Measurements from ENCODE around the gene SCD5. TPM values are rescaled to one million over a fixed set of nuclear protein-coding genes. Genes with fewer than 3 reads are reported as not detected.

The SCD5 gene
- total and polyA plus RNA-seq, 2 of the 4 experiments (the other 2 are of a cell fraction): 12.4 to 13.5 TPM

DNA sequence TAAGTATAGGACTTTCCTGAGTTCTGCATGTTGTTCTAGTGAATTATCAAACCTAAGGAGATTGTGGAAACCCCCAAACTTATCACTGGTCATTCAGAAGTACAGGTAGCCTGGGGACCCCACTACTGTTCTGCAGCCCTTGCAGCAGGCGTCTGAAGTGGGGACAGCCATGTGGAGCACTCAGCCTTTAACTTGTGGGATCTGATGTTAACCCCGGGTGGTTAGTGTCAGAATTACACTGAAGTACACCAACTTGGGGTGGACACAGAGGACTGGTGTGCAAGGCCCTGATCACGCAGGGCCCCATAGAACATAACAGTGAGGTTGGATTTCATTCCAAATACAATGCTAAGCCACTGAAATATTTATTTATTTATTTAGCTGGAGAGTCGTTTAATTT is 103.7 kb downstream of the SCD5 start:
- ChIA-PET POLR2A (ENCODE audit: unreplicated experiment) (no interaction called here), CTCF (no interaction called here)
- intact Hi-C loops (cut with micrococcal nuclease) (no loop called here), dilution Hi-C loops (cut with HindIII; ENCODE audit: low sequenced_read_pairs, unreplicated experiment) (no loop called here), in situ Hi-C loops (cut with MboI; ENCODE audit: low sequenced_read_pairs) (no loop called here)
- H3K27ac ChIP-seq (ENCODE audit: insufficient read depth, low read length): no peak overlapping the region
- no peaks in the 10 kb centered on the region for H4K20me1 ChIP-seq (ENCODE audit: insufficient read depth, low read length)
- H4K8ac ChIP-seq (ENCODE audit: low read depth in 2 of 2, low read length in 2 of 2): no peak overlapping the region
- no peak overlapping the region for H2AK5ac ChIP-seq (ENCODE audit: low read depth, low read length)
- no peak overlapping the region for H3K4ac ChIP-seq (ENCODE audit: low read depth, low read length)
- peaks cover 5% of the 10 kb centered on the region; the same call in 1 of the 2 replicates for H3K9me1 ChIP-seq (ENCODE audit: insufficient read depth, low read length)
- no CpG with 5 or more reads among the region's 4 CpGs for WGBS, 2 experiments (ENCODE audit: extremely low coverage in 2 of 2, insufficient read length in 1 of 2)
- no peaks in the 10 kb centered on the region for H3K9me3 ChIP-seq (ENCODE audit: control insufficient read depth, insufficient read depth, low read length)
- H2BK5ac ChIP-seq (ENCODE audit: low read depth, low read length, poor library complexity, severe bottlenecking): no peak overlapping the region
- no peak overlapping the region for H3K4me2 ChIP-seq (ENCODE audit: low read depth, low read length)
- no peak overlapping the region for H3K14ac ChIP-seq (replicated peaks; ENCODE audit: low read depth, low read length)
- H3K79me1 ChIP-seq (ENCODE audit: low read depth in 1 of 2, low read length in 2 of 2): no peaks in the 10 kb centered on the region; a peak in 1 of 4 replicates
- H3K9ac ChIP-seq (ENCODE audit: low read depth, low read length): no peak overlapping the region
- H2BK20ac ChIP-seq (ENCODE audit: low read depth, low read length): no peak overlapping the region
- no peaks in the 10 kb centered on the region for H3K4me1 ChIP-seq (ENCODE audit: control insufficient read depth, insufficient read depth, low read length)
- no peak overlapping the region for H3K18ac ChIP-seq (ENCODE audit: low read depth, low read length)
- no peak overlapping the region for H2BK15ac ChIP-seq (ENCODE audit: low read depth, low read length)
- H3K4me3 ChIP-seq (ENCODE audit: insufficient read depth, low read depth, low read length): no peak overlapping the region
- no peak overlapping the region for H2AFZ ChIP-seq (replicated peaks; ENCODE audit: low read length, poor library complexity)
- ATAC-seq (ENCODE audit: low read depth) (no peak), DNase-seq (no peak)
- BruUV-seq (replicated peaks): no TSS peak
- TF ChIP-seq SMC3 (IDR thresholded peaks at IDR 0.05; ENCODE audit: low read depth, low read length) (no peak), MAFK (IDR thresholded peaks at IDR 0.05; ENCODE audit: low read depth, low read length) (no peak), CTCF (conservative IDR thresholded peaks at IDR 0.05; ENCODE audit: low read depth, low read length) (no peak), RAD21 (IDR thresholded peaks at IDR 0.05; ENCODE audit: low read length) (no peak), POLR2A (IDR thresholded peaks at IDR 0.05; ENCODE audit: low read depth, low read length) (no peak), MAZ (IDR thresholded peaks at IDR 0.05; ENCODE audit: borderline replicate concordance, low read depth, low read length) (no peak), BHLHE40 (IDR thresholded peaks at IDR 0.05; ENCODE audit: low read depth, low read length) (no peak), FOS (IDR thresholded peaks at IDR 0.05; ENCODE audit: low read depth, low read length) (no peak), RFX5 (IDR thresholded peaks at IDR 0.05; ENCODE audit: low read depth, low read length) (no peak), NFE2L2 (IDR thresholded peaks at IDR 0.05; ENCODE audit: low read depth, low read length) (no peak)
- no peak overlapping the region for H4K91ac ChIP-seq (ENCODE audit: insufficient read depth, low read depth, low read length)
- no peak overlapping the region for H4K5ac ChIP-seq (ENCODE audit: low read depth, low read length)
- H2BK120ac ChIP-seq (ENCODE audit: low read depth, low read length): no peak overlapping the region
- no peak overlapping the region for H3K23ac ChIP-seq (ENCODE audit: low read depth, low read length)
- no peak overlapping the region for H2AK9ac ChIP-seq (replicated peaks; ENCODE audit: low read depth, low read length, poor library complexity)
- 0 out of 2 replicates have a peak, but pooled peaks cover 2% of the 10 kb centered on the region for H3K36me3 ChIP-seq (ENCODE audit: control insufficient read depth, insufficient read depth, low read length)
- H3K27me3 ChIP-seq (ENCODE audit: control insufficient read depth, insufficient read depth, low read length): no peaks in the 10 kb centered on the region
- H3K56ac ChIP-seq (ENCODE audit: extremely low read depth, insufficient read depth, low read length): no peak overlapping the region

All from IMR-90 (cell line).